GM12878 (cell line): ENCODE data around the gene ZDHHC3.

Source experiments
- TARDBP ChIP-seq: IDR thresholded peaks from 2 replicates; pipeline ENCODE4 v1.6.1; 2016; ENCODE audit warnings: borderline replicate concordance
- TCF12 ChIP-seq: IDR thresholded peaks from 2 replicates; pipeline ENCODE4 v1.6.1; 2011; ENCODE audit warnings: low read depth, mild to moderate bottlenecking, low read length
- ZBED1 ChIP-seq: IDR thresholded peaks from 2 replicates; pipeline ENCODE4 v1.6.1; 2016; ENCODE audit warnings: borderline replicate concordance
- TF ChIP-seq, protein P1 (sequence below), 3 experiments: IDR thresholded peaks in 2 of 3; conservative IDR thresholded peaks in 1 of 3; 2 replicates each; pipeline ENCODE4 v1.5.1; 2011; ENCODE audit warnings: low read depth in 3 of 3, low read length in 3 of 3, mild to moderate bottlenecking in 3 of 3, control low read depth in 2 of 3, moderate library complexity in 2 of 3, inconsistent platforms in 1 of 3, mixed read lengths in 1 of 3; ENCODE audit not compliant: control insufficient read depth in 2 of 3, insufficient read depth in 1 of 3; ENCODE audit errors: extremely low read depth in 1 of 3
- TF ChIP-seq, protein P2 (sequence below): IDR thresholded peaks from 2 replicates; pipeline ENCODE4 v1.6.1; 2012; ENCODE audit warnings: low read depth, low read length, improper control_type of control experiment
- TF ChIP-seq, protein P3 (sequence below): fragments of 450-650 bp; IDR thresholded peaks from 2 replicates; pipeline ENCODE4 v1.6.1; 2014; ENCODE audit warnings: mild to moderate bottlenecking
- TF ChIP-seq, protein P4 (sequence below): IDR thresholded peaks from 2 replicates; pipeline ENCODE4 v1.6.1; 2011; ENCODE audit warnings: mild to moderate bottlenecking, low read depth, low read length, moderate library complexity; ENCODE audit not compliant: insufficient replicate concordance

DNA sequence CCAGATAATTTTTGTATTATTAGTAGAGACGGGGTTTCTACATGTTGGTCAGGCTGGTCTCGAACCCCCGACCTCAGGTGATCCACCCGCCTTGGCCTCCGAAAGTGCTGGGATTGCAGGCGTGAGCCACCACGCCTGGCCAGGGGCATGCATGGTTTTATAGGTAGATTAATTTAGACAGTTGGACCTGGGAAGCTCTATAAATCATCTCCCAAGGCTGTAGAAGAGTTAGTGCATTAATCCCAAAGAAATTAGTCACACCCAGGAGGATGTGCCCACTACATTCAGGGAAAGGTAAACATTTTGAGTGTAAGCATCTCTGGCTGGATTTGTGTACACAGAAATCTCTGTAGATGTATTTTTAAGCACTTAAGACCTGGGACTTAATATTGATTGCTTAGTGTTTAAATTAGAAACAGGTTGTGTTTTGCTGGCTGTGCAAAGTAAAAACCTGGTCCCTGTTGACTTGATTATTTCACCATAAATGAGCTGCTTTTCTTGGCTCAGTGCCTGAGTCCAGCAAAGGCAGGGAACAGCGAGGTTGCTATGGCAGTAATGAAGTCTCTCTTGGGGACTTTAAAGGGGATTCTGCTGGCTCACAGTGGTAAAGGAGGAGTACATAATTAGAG lies 19.3 kb upstream of the ZDHHC3 start:
- TF ChIP-seq, protein P1, sequence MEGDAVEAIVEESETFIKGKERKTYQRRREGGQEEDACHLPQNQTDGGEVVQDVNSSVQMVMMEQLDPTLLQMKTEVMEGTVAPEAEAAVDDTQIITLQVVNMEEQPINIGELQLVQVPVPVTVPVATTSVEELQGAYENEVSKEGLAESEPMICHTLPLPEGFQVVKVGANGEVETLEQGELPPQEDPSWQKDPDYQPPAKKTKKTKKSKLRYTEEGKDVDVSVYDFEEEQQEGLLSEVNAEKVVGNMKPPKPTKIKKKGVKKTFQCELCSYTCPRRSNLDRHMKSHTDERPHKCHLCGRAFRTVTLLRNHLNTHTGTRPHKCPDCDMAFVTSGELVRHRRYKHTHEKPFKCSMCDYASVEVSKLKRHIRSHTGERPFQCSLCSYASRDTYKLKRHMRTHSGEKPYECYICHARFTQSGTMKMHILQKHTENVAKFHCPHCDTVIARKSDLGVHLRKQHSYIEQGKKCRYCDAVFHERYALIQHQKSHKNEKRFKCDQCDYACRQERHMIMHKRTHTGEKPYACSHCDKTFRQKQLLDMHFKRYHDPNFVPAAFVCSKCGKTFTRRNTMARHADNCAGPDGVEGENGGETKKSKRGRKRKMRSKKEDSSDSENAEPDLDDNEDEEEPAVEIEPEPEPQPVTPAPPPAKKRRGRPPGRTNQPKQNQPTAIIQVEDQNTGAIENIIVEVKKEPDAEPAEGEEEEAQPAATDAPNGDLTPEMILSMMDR (IDR thresholded peaks at IDR 0.05 in 2 of 3, conservative IDR thresholded peaks at IDR 0.05 in 1 of 3; ENCODE audit: control insufficient read depth in 2 of 3, extremely low read depth in 1 of 3, insufficient read depth in 1 of 3, low read depth in 3 of 3, low read length in 3 of 3) = no peak
- TF ChIP-seq TARDBP (no peak), TCF12 (no peak), ZBED1 (no peak)
- TF ChIP-seq, protein P2, sequence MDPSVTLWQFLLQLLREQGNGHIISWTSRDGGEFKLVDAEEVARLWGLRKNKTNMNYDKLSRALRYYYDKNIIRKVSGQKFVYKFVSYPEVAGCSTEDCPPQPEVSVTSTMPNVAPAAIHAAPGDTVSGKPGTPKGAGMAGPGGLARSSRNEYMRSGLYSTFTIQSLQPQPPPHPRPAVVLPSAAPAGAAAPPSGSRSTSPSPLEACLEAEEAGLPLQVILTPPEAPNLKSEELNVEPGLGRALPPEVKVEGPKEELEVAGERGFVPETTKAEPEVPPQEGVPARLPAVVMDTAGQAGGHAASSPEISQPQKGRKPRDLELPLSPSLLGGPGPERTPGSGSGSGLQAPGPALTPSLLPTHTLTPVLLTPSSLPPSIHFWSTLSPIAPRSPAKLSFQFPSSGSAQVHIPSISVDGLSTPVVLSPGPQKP = no peak
- TF ChIP-seq, protein P3, sequence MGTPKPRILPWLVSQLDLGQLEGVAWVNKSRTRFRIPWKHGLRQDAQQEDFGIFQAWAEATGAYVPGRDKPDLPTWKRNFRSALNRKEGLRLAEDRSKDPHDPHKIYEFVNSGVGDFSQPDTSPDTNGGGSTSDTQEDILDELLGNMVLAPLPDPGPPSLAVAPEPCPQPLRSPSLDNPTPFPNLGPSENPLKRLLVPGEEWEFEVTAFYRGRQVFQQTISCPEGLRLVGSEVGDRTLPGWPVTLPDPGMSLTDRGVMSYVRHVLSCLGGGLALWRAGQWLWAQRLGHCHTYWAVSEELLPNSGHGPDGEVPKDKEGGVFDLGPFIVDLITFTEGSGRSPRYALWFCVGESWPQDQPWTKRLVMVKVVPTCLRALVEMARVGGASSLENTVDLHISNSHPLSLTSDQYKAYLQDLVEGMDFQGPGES = no peak
- TF ChIP-seq, protein P4, sequence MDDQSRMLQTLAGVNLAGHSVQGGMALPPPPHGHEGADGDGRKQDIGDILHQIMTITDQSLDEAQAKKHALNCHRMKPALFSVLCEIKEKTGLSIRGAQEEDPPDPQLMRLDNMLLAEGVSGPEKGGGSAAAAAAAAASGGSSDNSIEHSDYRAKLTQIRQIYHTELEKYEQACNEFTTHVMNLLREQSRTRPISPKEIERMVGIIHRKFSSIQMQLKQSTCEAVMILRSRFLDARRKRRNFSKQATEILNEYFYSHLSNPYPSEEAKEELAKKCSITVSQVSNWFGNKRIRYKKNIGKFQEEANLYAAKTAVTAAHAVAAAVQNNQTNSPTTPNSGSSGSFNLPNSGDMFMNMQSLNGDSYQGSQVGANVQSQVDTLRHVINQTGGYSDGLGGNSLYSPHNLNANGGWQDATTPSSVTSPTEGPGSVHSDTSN = no peak
